ENCODE measurements around the gene NELFA. TPM values are rescaled to one million over a fixed set of nuclear protein-coding genes. Genes with fewer than 3 reads are reported as not detected.

Gene NELFA
- total and polyA plus RNA-seq, 2 of the 4 experiments (the other 2 are of a cell fraction): 4.3 to 21.9 TPM

DNA sequence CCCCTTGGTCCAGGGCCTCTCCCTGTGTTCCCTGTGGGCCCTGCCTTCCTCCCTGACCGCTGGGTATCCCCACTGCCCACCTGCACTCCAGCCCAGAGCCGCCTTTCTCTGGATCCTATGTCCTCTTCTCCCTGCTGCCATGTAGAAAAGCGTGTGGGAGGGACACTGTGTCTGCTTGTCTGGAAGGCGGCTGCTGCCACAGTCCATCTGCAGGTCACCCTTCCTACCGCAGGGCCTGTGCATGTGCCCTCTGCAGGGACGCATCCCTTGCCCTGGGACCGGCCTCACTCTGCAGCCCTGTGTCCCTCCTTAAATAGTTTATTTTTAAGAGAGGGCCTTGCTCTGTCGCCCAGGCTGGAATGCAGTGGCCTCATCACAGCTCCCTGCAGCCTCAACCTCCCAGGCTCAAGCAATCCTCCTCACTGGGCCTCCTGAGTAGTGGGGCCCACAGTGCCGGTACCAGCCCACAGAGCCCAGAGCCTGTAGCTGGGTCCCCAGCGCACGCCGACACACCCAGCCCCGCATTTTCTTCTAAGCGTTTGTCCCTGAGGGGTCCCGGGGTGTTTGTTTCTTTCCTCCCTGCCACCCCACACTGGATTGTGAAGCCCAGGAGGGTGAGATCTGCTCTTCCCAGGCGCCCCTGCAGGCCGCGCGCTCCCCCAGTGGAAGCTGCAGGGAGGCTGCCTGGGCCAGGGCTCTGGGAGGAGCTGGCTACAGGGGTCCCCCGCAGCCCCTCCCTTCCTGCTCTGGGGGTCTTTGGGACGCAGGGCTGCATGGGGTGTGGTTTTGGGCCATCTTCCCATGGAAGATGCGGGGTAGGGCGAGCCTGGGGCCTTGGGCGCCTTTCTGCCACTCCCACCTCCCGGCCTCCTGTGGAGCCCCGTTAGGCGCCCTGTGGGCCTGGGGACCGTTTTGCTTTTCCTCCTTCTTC is 37.5 kb upstream of the NELFA start:
- POLR2A ChIA-PET (ENCODE audit: unreplicated experiment): no interaction called here
- DNase-seq: no peak
- Histone ChIP-seq H3K4me3 (ENCODE audit: insufficient read depth, low read depth, low read length) (no peak overlapping the region), H4K91ac (ENCODE audit: insufficient read depth, low read depth, low read length) (no peak overlapping the region), H3K4ac (ENCODE audit: low read depth, low read length) (no peak overlapping the region), H3K18ac (ENCODE audit: low read depth, low read length) (no peak overlapping the region), H2BK120ac (ENCODE audit: low read depth, low read length) (no peak overlapping the region), H2BK5ac (ENCODE audit: low read depth, low read length, poor library complexity, severe bottlenecking) (no peak overlapping the region), H2AK9ac (replicated peaks; ENCODE audit: low read depth, low read length, poor library complexity) (peak overlapping the region; percentile 16), H3K9ac (ENCODE audit: low read depth, low read length) (no peak overlapping the region), H4K5ac (ENCODE audit: low read depth, low read length) (no peak overlapping the region), H3K4me2 (ENCODE audit: low read depth, low read length) (no peak overlapping the region), H3K79me1 (ENCODE audit: low read depth in 1 of 2, low read length in 2 of 2) (0 out of 4 replicates have a peak, but pooled peaks cover 0 to 7% of the 10 kb centered on the region in 2 experiments), H4K8ac (ENCODE audit: low read depth in 2 of 2, low read length in 2 of 2) (no peak overlapping the region), H3K23ac (ENCODE audit: low read depth, low read length) (no peak overlapping the region), H3K14ac (replicated peaks; ENCODE audit: low read depth, low read length) (no peak overlapping the region), H3K56ac (ENCODE audit: extremely low read depth, insufficient read depth, low read length) (no peak overlapping the region), H2BK15ac (ENCODE audit: low read depth, low read length) (no peak overlapping the region), H2AK5ac (ENCODE audit: low read depth, low read length) (no peak overlapping the region), H4K20me1 (ENCODE audit: insufficient read depth, low read length) (no peaks in the 10 kb centered on the region), H3K27ac (ENCODE audit: insufficient read depth, low read length) (no peak overlapping the region), H2BK20ac (ENCODE audit: low read depth, low read length) (no peak overlapping the region), H3K36me3 (ENCODE audit: control insufficient read depth, insufficient read depth, low read length) (peaks cover 2% of the 10 kb centered on the region; the same call in 1 of the 2 replicates), H3K4me1 (ENCODE audit: control insufficient read depth, insufficient read depth, low read length) (no peaks in the 10 kb centered on the region; the same call in 1 of the 2 replicates), H3K9me3 (ENCODE audit: control insufficient read depth, insufficient read depth, low read length) (no peaks in the 10 kb centered on the region; the same call in 1 of the 2 replicates), H3K27me3 (ENCODE audit: control insufficient read depth, insufficient read depth, low read length) (peaks cover 7% of the 10 kb centered on the region; the same call in 1 of the 2 replicates), H3K9me1 (ENCODE audit: insufficient read depth, low read length) (no peaks in the 10 kb centered on the region), H2AFZ (replicated peaks; ENCODE audit: low read length, poor library complexity) (peak overlapping the region; percentile 11)
- ATAC-seq (ENCODE audit: low read depth): no peak
- CTCF ChIA-PET: no interaction called here
- dilution Hi-C loops (cut with HindIII; ENCODE audit: low sequenced_read_pairs, unreplicated experiment): no loop called here
- in situ Hi-C loops (cut with MboI; ENCODE audit: low sequenced_read_pairs): no loop called here
- WGBS, 2 experiments (ENCODE audit: extremely low coverage in 2 of 2, insufficient read length in 1 of 2): 46% methylated on average over 6 of the region's 28 CpGs; no CpG with 5 or more reads in 1 of the 2 experiments
- no TSS peak for BruUV-seq (replicated peaks)
- intact Hi-C loops (cut with micrococcal nuclease): no loop called here
- TF ChIP-seq RCOR1 (IDR thresholded peaks at IDR 0.05; ENCODE audit: insufficient replicate concordance, low read length): no peak
- TF ChIP-seq MXI1 (IDR thresholded peaks at IDR 0.05; ENCODE audit: borderline replicate concordance, low read depth, low read length): no peak
- TF ChIP-seq NFE2L2 (IDR thresholded peaks at IDR 0.05; ENCODE audit: low read depth, low read length): no peak
- TF ChIP-seq, protein P1, sequence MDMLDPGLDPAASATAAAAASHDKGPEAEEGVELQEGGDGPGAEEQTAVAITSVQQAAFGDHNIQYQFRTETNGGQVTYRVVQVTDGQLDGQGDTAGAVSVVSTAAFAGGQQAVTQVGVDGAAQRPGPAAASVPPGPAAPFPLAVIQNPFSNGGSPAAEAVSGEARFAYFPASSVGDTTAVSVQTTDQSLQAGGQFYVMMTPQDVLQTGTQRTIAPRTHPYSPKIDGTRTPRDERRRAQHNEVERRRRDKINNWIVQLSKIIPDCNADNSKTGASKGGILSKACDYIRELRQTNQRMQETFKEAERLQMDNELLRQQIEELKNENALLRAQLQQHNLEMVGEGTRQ (IDR thresholded peaks at IDR 0.05; ENCODE audit: low read depth, low read length): no peak
- TF ChIP-seq BHLHE40 (IDR thresholded peaks at IDR 0.05; ENCODE audit: low read depth, low read length): no peak
- no peak for TF ChIP-seq POLR2A (IDR thresholded peaks at IDR 0.05; ENCODE audit: low read depth, low read length)
- no peak for TF ChIP-seq RAD21 (IDR thresholded peaks at IDR 0.05; ENCODE audit: low read length)
- TF ChIP-seq, protein P2, sequence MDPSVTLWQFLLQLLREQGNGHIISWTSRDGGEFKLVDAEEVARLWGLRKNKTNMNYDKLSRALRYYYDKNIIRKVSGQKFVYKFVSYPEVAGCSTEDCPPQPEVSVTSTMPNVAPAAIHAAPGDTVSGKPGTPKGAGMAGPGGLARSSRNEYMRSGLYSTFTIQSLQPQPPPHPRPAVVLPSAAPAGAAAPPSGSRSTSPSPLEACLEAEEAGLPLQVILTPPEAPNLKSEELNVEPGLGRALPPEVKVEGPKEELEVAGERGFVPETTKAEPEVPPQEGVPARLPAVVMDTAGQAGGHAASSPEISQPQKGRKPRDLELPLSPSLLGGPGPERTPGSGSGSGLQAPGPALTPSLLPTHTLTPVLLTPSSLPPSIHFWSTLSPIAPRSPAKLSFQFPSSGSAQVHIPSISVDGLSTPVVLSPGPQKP (IDR thresholded peaks at IDR 0.05; ENCODE audit: borderline replicate concordance, low read depth, low read length): no peak
- no peak for TF ChIP-seq SMC3 (IDR thresholded peaks at IDR 0.05; ENCODE audit: low read depth, low read length)
- no peak for TF ChIP-seq RFX5 (IDR thresholded peaks at IDR 0.05; ENCODE audit: low read depth, low read length)
- TF ChIP-seq, protein P3, sequence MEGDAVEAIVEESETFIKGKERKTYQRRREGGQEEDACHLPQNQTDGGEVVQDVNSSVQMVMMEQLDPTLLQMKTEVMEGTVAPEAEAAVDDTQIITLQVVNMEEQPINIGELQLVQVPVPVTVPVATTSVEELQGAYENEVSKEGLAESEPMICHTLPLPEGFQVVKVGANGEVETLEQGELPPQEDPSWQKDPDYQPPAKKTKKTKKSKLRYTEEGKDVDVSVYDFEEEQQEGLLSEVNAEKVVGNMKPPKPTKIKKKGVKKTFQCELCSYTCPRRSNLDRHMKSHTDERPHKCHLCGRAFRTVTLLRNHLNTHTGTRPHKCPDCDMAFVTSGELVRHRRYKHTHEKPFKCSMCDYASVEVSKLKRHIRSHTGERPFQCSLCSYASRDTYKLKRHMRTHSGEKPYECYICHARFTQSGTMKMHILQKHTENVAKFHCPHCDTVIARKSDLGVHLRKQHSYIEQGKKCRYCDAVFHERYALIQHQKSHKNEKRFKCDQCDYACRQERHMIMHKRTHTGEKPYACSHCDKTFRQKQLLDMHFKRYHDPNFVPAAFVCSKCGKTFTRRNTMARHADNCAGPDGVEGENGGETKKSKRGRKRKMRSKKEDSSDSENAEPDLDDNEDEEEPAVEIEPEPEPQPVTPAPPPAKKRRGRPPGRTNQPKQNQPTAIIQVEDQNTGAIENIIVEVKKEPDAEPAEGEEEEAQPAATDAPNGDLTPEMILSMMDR (conservative IDR thresholded peaks at IDR 0.05; ENCODE audit: low read depth, low read length): no peak
- TF ChIP-seq CEBPB (IDR thresholded peaks at IDR 0.05; ENCODE audit: low read depth, low read length): no peak
- TF ChIP-seq MAZ (IDR thresholded peaks at IDR 0.05; ENCODE audit: borderline replicate concordance, low read depth, low read length): no peak
- no peak for TF ChIP-seq MAFK (IDR thresholded peaks at IDR 0.05; ENCODE audit: low read depth, low read length)
